A673 (cell line): Measurements from ENCODE around the gene ARL4D. TPM values are rescaled to one million over a fixed set of nuclear protein-coding genes. Genes with fewer than 3 reads are reported as not detected.

Source experiments
- BruUV-seq: library from RNA; stranded (reverse); fragments of 400-500 nt; replicated peaks from 2 replicates; lab custom pipeline; 2021; lab: Mats Ljungman, UMichigan
- CTCF ChIA-PET: fragments of 300-600 bp; sonication (Branson Sonifier 250); formaldehyde crosslinking; loops from one replicate; lab custom pipeline; 2022; ENCODE audit warnings: antibody characterized with exemption; lab: Charles Lee
- POLR2A ChIA-PET: fragments of 300-600 bp; sonication (Branson Sonifier 250); formaldehyde crosslinking; loops from one replicate; lab custom pipeline; 2022; ENCODE audit warnings: antibody characterized with exemption; ENCODE audit not compliant: low non-redundant PET; lab: Charles Lee
- DNase-seq: peaks from one replicate; pipeline ENCODE4 v3.0.0-alpha.2; 2015; ENCODE audit warnings: low spot score
- H3K27ac ChIP-seq: fragments of 200-600 bp; sonication (generic); 2 replicates; pipeline ENCODE4 v1.5.1; 2016; ENCODE audit warnings: mixed run types, low read depth, mild to moderate bottlenecking, mixed read lengths, antibody characterized with exemption, low read length; ENCODE audit not compliant: poor library complexity, severe bottlenecking
- H3K27me3 ChIP-seq: fragments of 200-600 bp; sonication (generic); replicated peaks from 2 replicates; pipeline ENCODE4 v1.6.1; 2017; ENCODE audit warnings: mixed run types, low read depth, mild to moderate bottlenecking, mixed read lengths, antibody characterized with exemption, low read length; ENCODE audit not compliant: insufficient read depth, poor library complexity
- H3K36me3 ChIP-seq: fragments of 200-600 bp; sonication (generic); 2 replicates; pipeline ENCODE4 v1.6.1; 2016; ENCODE audit warnings: mixed run types, mild to moderate bottlenecking, mixed read lengths, antibody characterized with exemption, low read length; ENCODE audit not compliant: insufficient read depth, poor library complexity, severe bottlenecking
- H3K4me1 ChIP-seq: fragments of 200-600 bp; sonication (generic); 2 replicates; pipeline ENCODE4 v1.6.1; 2017; ENCODE audit warnings: mixed run types, mild to moderate bottlenecking, mixed read lengths, antibody characterized with exemption, low read length; ENCODE audit not compliant: insufficient read depth, poor library complexity, severe bottlenecking
- H3K4me3 ChIP-seq: fragments of 200-600 bp; sonication (generic); 2 replicates; pipeline ENCODE4 v1.5.1; 2016; ENCODE audit warnings: low read depth, mixed run types, mild to moderate bottlenecking, mixed read lengths, low read length; ENCODE audit not compliant: poor library complexity, severe bottlenecking
- H3K9me3 ChIP-seq: fragments of 200-600 bp; sonication (generic); 2 replicates; pipeline ENCODE4 v1.6.1; 2016; ENCODE audit warnings: mixed run types, low read depth, mild to moderate bottlenecking, mixed read lengths, antibody characterized with exemption, low read length; ENCODE audit not compliant: poor library complexity, severe bottlenecking
- CTCF ChIP-seq: fragments of 300-800, 200-600 bp; sonication (generic); conservative IDR thresholded peaks from 2 replicates; pipeline ENCODE4 v1.5.1; 2017; ENCODE audit warnings: low read depth, mild to moderate bottlenecking, antibody characterized with exemption, low read length, moderate library complexity, mixed read lengths
- EZH2 ChIP-seq: fragments of 200-600 bp; sonication (generic); IDR thresholded peaks from 2 replicates; pipeline ENCODE4 v1.6.1; 2017; ENCODE audit warnings: borderline replicate concordance, low read depth, mild to moderate bottlenecking, mixed read lengths, antibody characterized with exemption, low read length; ENCODE audit not compliant: poor library complexity, severe bottlenecking
- intact Hi-C: fragments of 100-400 bp; cut with micrococcal nuclease; formaldehyde crosslinking; loops from one replicate; pipeline ENCODE4 v1.10.0; 2022; ENCODE audit not compliant: unreplicated experiment
- total RNA-seq: library from RNA; stranded (reverse); gene quantifications from 2 replicates; pipeline ENCODE4 v1.2.3, GENCODE V29; 2021

The ARL4D gene
- total RNA-seq, 1 experiment from 2014 or later: 4.3 TPM

- Histone ChIP-seq H3K4me1 (peaks cover 11% of the 10 kb centered on the region), H3K27me3 (no peaks in the 10 kb centered on the region), H3K36me3 (no peaks in the 10 kb centered on the region), H3K27ac (peak overlapping the region; percentile 100), H3K9me3 (no peaks in the 10 kb centered on the region), H3K4me3 (peak overlapping the region; percentile 36)
- BruUV-seq: no TSS peak
- TF ChIP-seq CTCF (0 out of 2 replicates have a peak, but pooled peaks have one; percentile 22), EZH2 (no peak)
- intact Hi-C loops: no loop called here
- ChIA-PET CTCF (interaction anchor here (0.6 to 2.2 kb wide), 3 partner anchors 19 to 115 kb away, joined by 4 to 9 read pairs (median 5); partner anchors contain the start of gene DHX8), POLR2A (interaction anchor here (0.6 to 1.3 kb wide), 4 partner anchors 8 to 349 kb away, joined by 3 to 13 read pairs (median 6); no protein-coding TSS in a partner anchor)
- DNase-seq: peak; percentile 72
These were observed 29.9 kb upstream of the ARL4D start for GRCh38 chr17:43368740-43369506.

- CTCF ChIA-PET: no interaction called here
- intact Hi-C loops: no loop called here
These were observed 28.8 kb upstream of the ARL4D start for GRCh38 chr17:43369986-43370385.

GRCh38 chr17:43371227-43371821 is 27.5 kb upstream of the ARL4D start:
- no peak for DNase-seq
- TF ChIP-seq EZH2 (no peak), CTCF (no peak)
- Histone ChIP-seq H3K27me3 (no peaks in the 10 kb centered on the region), H3K9me3 (no peaks in the 10 kb centered on the region), H3K36me3 (no peaks in the 10 kb centered on the region), H3K27ac (no peak overlapping the region), H3K4me3 (no peak overlapping the region), H3K4me1 (peaks cover 11% of the 10 kb centered on the region)
- intact Hi-C loops: no loop called here
- POLR2A ChIA-PET: no interaction called here
- BruUV-seq: no TSS peak
- CTCF ChIA-PET: no interaction called here

More at GRCh38 chr17:43369986-43370385, 28.8 kb upstream of the ARL4D start:
- Histone ChIP-seq H3K27ac (no peak overlapping the region), H3K36me3 (no peaks in the 10 kb centered on the region), H3K4me3 (no peak overlapping the region), H3K27me3 (no peaks in the 10 kb centered on the region), H3K4me1 (peaks cover 11% of the 10 kb centered on the region), H3K9me3 (no peaks in the 10 kb centered on the region)
- no peak for DNase-seq
- no TSS peak for BruUV-seq
- POLR2A ChIA-PET: interaction anchor here (0.6 kb wide), 1 partner anchor 1338 kb away, joined by 3 read pairs; no protein-coding TSS in a partner anchor
- TF ChIP-seq CTCF: no peak
- TF ChIP-seq EZH2: no peak
